ENCODE data around the gene HRH2. TPM values are rescaled to one million over a fixed set of nuclear protein-coding genes. Genes with fewer than 3 reads are reported as not detected.

Gene HRH2
- total RNA-seq, 1 experiment from 2014 or later: not detected

DNA sequence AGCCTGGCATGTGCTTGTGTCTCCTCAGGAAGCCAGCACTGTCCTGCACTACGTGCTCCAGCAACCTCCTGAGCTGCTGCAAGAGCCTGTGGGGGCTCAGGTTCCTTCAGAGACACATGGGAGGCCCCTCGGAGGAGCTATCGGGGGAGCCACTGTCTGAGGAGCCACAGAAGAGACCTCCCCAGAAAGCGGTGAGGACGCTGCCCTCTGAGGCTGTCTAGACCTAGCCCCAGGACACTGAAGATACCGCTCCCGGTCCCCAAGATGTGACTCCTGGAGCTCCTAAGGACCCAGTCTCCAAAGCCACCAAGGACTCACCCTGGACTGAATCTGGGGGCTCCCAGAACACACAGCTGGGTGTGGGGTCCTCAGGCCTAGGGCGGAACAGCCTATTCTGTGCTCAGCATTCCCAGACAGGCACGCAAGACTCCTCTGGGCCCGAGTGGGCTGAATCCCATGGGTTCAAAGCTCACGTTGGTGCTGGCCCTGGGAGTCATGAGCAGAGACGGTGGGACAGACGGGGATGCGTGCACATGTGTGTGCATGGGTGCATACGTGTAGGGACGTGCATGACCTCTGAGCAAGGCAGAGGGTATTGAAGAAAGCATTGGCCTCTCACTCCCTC lies 50.0 kb downstream of the HRH2 start:
- H2AFZ ChIP-seq: no peak overlapping the region
- no TSS peak for BruUV-seq (replicated peaks)
- intact Hi-C loops (cut with micrococcal nuclease; ENCODE audit: unreplicated experiment): loop anchor here (10.0 kb wide), 1 partner anchor 753 kb away; no protein-coding TSS in a partner anchor
- H4K20me1 ChIP-seq (ENCODE audit: insufficient read depth): no peaks in the 10 kb centered on the region; the same call in 1 of the 2 replicates
- H3K4me1 ChIP-seq (replicated peaks; ENCODE audit: insufficient read depth): no peaks in the 10 kb centered on the region
- H3K9me2 ChIP-seq (ENCODE audit: insufficient read depth): no peaks in the 10 kb centered on the region
- H3K36me3 ChIP-seq (ENCODE audit: low read depth): no peaks in the 10 kb centered on the region
- CTCF ChIA-PET: no interaction called here
- TF ChIP-seq, protein P1, sequence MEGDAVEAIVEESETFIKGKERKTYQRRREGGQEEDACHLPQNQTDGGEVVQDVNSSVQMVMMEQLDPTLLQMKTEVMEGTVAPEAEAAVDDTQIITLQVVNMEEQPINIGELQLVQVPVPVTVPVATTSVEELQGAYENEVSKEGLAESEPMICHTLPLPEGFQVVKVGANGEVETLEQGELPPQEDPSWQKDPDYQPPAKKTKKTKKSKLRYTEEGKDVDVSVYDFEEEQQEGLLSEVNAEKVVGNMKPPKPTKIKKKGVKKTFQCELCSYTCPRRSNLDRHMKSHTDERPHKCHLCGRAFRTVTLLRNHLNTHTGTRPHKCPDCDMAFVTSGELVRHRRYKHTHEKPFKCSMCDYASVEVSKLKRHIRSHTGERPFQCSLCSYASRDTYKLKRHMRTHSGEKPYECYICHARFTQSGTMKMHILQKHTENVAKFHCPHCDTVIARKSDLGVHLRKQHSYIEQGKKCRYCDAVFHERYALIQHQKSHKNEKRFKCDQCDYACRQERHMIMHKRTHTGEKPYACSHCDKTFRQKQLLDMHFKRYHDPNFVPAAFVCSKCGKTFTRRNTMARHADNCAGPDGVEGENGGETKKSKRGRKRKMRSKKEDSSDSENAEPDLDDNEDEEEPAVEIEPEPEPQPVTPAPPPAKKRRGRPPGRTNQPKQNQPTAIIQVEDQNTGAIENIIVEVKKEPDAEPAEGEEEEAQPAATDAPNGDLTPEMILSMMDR (conservative IDR thresholded peaks at IDR 0.05): no peak
- no peak for TF ChIP-seq EZH2 (IDR thresholded peaks at IDR 0.05; ENCODE audit: low read depth)
- no peaks in the 10 kb centered on the region for H3K9me3 ChIP-seq (ENCODE audit: insufficient read depth, low read depth)
- no peak overlapping the region for H3K27ac ChIP-seq
- POLR2A ChIA-PET (ENCODE audit: unreplicated experiment): no interaction called here
- peaks cover 94% of the 10 kb centered on the region for H3K27me3 ChIP-seq (ENCODE audit: insufficient read depth, low read depth)
- no peaks in the 10 kb centered on the region for H3K79me2 ChIP-seq (ENCODE audit: low read depth)
- H3K4me3 ChIP-seq: no peak overlapping the region
- DNase-seq: no peak
- H3K4me2 ChIP-seq: no peak overlapping the region
- no peaks in the 10 kb centered on the region for H3F3A ChIP-seq (ENCODE audit: insufficient read depth, low read depth)

GRCh38 chr5:175709276-175709781 lies 51.5 kb downstream of the HRH2 start:
- CTCF ChIA-PET: no interaction called here
- Histone ChIP-seq H3K79me2 (ENCODE audit: low read depth) (no peaks in the 10 kb centered on the region), H3K4me2 (no peak overlapping the region), H3K9me2 (ENCODE audit: insufficient read depth) (no peaks in the 10 kb centered on the region), H3K9me3 (ENCODE audit: insufficient read depth, low read depth) (no peaks in the 10 kb centered on the region), H3K4me1 (replicated peaks; ENCODE audit: insufficient read depth) (no peaks in the 10 kb centered on the region), H2AFZ (no peak overlapping the region), H4K20me1 (ENCODE audit: insufficient read depth) (no peaks in the 10 kb centered on the region; the same call in 1 of the 2 replicates), H3K36me3 (ENCODE audit: low read depth) (no peaks in the 10 kb centered on the region), H3K27ac (no peak overlapping the region), H3F3A (ENCODE audit: insufficient read depth, low read depth) (no peaks in the 10 kb centered on the region), H3K27me3 (ENCODE audit: insufficient read depth, low read depth) (peaks cover 94% of the 10 kb centered on the region), H3K4me3 (no peak overlapping the region)
- no TSS peak for BruUV-seq (replicated peaks)
- intact Hi-C loops (cut with micrococcal nuclease; ENCODE audit: unreplicated experiment): loop anchor here (10.0 kb wide), 1 partner anchor 755 kb away; no protein-coding TSS in a partner anchor
- POLR2A ChIA-PET (ENCODE audit: unreplicated experiment): no interaction called here
- DNase-seq: no peak
- no peak for TF ChIP-seq EZH2 (IDR thresholded peaks at IDR 0.05; ENCODE audit: low read depth)
- TF ChIP-seq, protein P1 (conservative IDR thresholded peaks at IDR 0.05): no peak

DNA sequence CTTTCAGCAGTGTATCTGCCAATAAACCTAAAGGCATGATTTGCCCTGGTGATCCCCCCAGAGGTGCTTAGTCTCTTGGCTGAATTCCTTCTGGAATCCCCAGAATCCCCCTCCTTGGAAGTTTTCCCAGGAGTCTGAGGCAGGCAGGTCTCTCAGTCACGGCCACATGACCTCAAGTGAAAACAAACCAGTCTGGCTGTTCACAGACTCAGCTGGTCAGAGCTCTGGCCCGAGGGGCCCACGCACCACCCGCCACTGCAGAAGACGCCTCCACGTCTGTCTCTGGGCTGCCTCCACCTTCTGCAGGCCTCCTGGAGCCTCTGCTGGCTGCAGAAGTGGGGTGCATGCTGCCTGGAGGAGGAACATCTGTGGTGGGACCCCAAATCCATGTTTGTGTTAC lies 52.5 kb downstream of the HRH2 start:
- Histone ChIP-seq H2AFZ (no peak overlapping the region), H3K27ac (no peak overlapping the region), H3F3A (ENCODE audit: insufficient read depth, low read depth) (no peaks in the 10 kb centered on the region), H3K27me3 (ENCODE audit: insufficient read depth, low read depth) (peaks cover 96% of the 10 kb centered on the region), H3K4me2 (no peak overlapping the region), H3K36me3 (ENCODE audit: low read depth) (no peaks in the 10 kb centered on the region), H3K4me3 (no peak overlapping the region), H4K20me1 (ENCODE audit: insufficient read depth) (no peaks in the 10 kb centered on the region; the same call in 1 of the 2 replicates), H3K79me2 (ENCODE audit: low read depth) (no peaks in the 10 kb centered on the region), H3K9me2 (ENCODE audit: insufficient read depth) (no peaks in the 10 kb centered on the region), H3K9me3 (ENCODE audit: insufficient read depth, low read depth) (no peaks in the 10 kb centered on the region), H3K4me1 (replicated peaks; ENCODE audit: insufficient read depth) (no peaks in the 10 kb centered on the region)
- ChIA-PET POLR2A (ENCODE audit: unreplicated experiment) (interaction anchor here (0.5 kb wide), 1 partner anchor 89 kb away, joined by 3 read pairs; no protein-coding TSS in a partner anchor), CTCF (no interaction called here)
- intact Hi-C loops (cut with micrococcal nuclease; ENCODE audit: unreplicated experiment): no loop called here
- BruUV-seq (replicated peaks): no TSS peak
- DNase-seq: no peak
- TF ChIP-seq, protein P1 (conservative IDR thresholded peaks at IDR 0.05): no peak
- TF ChIP-seq EZH2 (IDR thresholded peaks at IDR 0.05; ENCODE audit: low read depth): no peak

Data from PC-9 (cell line).